Endodermal cell (in vitro differentiated cells): ENCODE data around the gene NME3. TPM values are rescaled to one million over a fixed set of nuclear protein-coding genes. Genes with fewer than 3 reads are reported as not detected.

Experiments
- DNase-seq: peaks from one replicate; pipeline ENCODE4 v3.0.0-alpha.2; 2017
- H3K27ac ChIP-seq: 2 replicates; pipeline ENCODE4 v1.5.1; 2013; ENCODE audit warnings: mild to moderate bottlenecking, low read depth, low read length, moderate library complexity
- H3K27me3 ChIP-seq: 2 replicates; pipeline ENCODE4 v1.6.1; 2013; ENCODE audit warnings: mild to moderate bottlenecking, low read length, moderate library complexity; ENCODE audit not compliant: insufficient read depth, control insufficient read depth, poor library complexity, severe bottlenecking
- H3K36me3 ChIP-seq: 2 replicates; pipeline ENCODE4 v1.7.0; 2013; ENCODE audit warnings: mild to moderate bottlenecking, low read length, moderate library complexity; ENCODE audit not compliant: control insufficient read depth, insufficient read depth
- H3K4me1 ChIP-seq: one replicate; pipeline ENCODE4 v1.7.0; 2013; ENCODE audit warnings: low read length; ENCODE audit not compliant: control insufficient read depth, insufficient read depth
- H3K4me3 ChIP-seq: 2 replicates; pipeline ENCODE4 v1.5.1; 2013; ENCODE audit warnings: mild to moderate bottlenecking, low read length, moderate library complexity
- H3K9ac ChIP-seq: 2 replicates; pipeline ENCODE4 v1.6.1; 2013; ENCODE audit warnings: mild to moderate bottlenecking, low read length, moderate library complexity; ENCODE audit not compliant: poor library complexity, severe bottlenecking; ENCODE audit errors: extremely low read depth
- H3K9me3 ChIP-seq: 2 replicates; pipeline ENCODE4 v1.6.1; 2013; ENCODE audit warnings: mild to moderate bottlenecking, low read length, moderate library complexity; ENCODE audit not compliant: control insufficient read depth
- H3K27ac Mint-ChIP-seq: 2 replicates; pipeline ENCODE4 v1.8.0; 2020; ENCODE audit warnings: mixed read lengths
- H3K27me3 Mint-ChIP-seq: 2 replicates; pipeline ENCODE4 v1.8.0; 2021; ENCODE audit warnings: mild to moderate bottlenecking, mixed read lengths; ENCODE audit not compliant: insufficient read depth
- H3K36me3 Mint-ChIP-seq: 2 replicates; pipeline ENCODE4 v1.8.0; 2020; ENCODE audit warnings: low read depth, mixed read lengths
- H3K4me1 Mint-ChIP-seq: 2 replicates; pipeline ENCODE4 v1.8.0; 2020; ENCODE audit warnings: mixed read lengths
- H3K4me3 Mint-ChIP-seq: 2 replicates; pipeline ENCODE4 v1.8.0; 2020; ENCODE audit warnings: mild to moderate bottlenecking, moderate library complexity, mixed read lengths
- H3K9me3 Mint-ChIP-seq: 2 replicates; pipeline ENCODE4 v1.8.0; 2020; ENCODE audit warnings: mild to moderate bottlenecking, mixed read lengths
- CTCF ChIP-seq: fragments of 200-600 bp; sonication (generic); conservative IDR thresholded peaks from 2 replicates; pipeline ENCODE4 v1.5.0; 2021; ENCODE audit warnings: antibody characterized with exemption, mild to moderate bottlenecking
- WGBS, 2 experiments: methylation state at CpG; one replicate each; pipeline versions ENCODE4 v1.1.5 to v1.1.7; 2013; ENCODE audit warnings: missing lambda C conversion rate in 2 of 2, mixed read lengths in 1 of 2; ENCODE audit not compliant: insufficient coverage in 1 of 2, insufficient read length in 1 of 2; 5-methylcytosine and 5-hydroxymethylcytosine counted together
- total RNA-seq, 2 donors: library from RNA; stranded (reverse); fragmentation: NEBNext Ultra II Directional in 1 of 2; extraction: Animal tissue kit (Norgen Biotek cat#: 25700) in 1 of 2; gene quantifications; 2 replicates in 1 of 2; 3 replicates in 1 of 2; pipeline ENCODE4 v1.2.1, GENCODE V29; 2021

NME3 gene
- total RNA-seq, 2 donors from 2014 or later: 70.3 to 73.6 TPM

- Histone ChIP-seq H3K27me3 (no peaks in the 10 kb centered on the region), H3K36me3 (peaks cover 23% of the 10 kb centered on the region), H3K4me1 (no peaks in the 10 kb centered on the region), H3K4me3 (no peak overlapping the region), H3K27ac (no peak overlapping the region), H3K9ac (no peak overlapping the region), H3K9me3 (no peaks in the 10 kb centered on the region)
- H3K36me3 Mint-ChIP-seq: peaks cover 13% of the 10 kb centered on the region
- no peak overlapping the region for H3K27ac Mint-ChIP-seq
- H3K9me3 Mint-ChIP-seq: no peaks in the 10 kb centered on the region
- H3K4me3 Mint-ChIP-seq: no peak overlapping the region
- H3K4me1 Mint-ChIP-seq: peaks cover 3% of the 10 kb centered on the region
- DNase-seq: no peak
- H3K27me3 Mint-ChIP-seq: no peaks in the 10 kb centered on the region
- WGBS, 2 experiments: 94% methylated on average over 35 to 40 of the region's 41 CpGs
- no peak for TF ChIP-seq CTCF
Observed at GRCh38 chr16:1768061-1768766, 3.1 kb downstream of the NME3 start.

GRCh38 chr16:1767116-1767994 is 4.0 kb downstream of the NME3 start:
- no peak for DNase-seq
- no peaks in the 10 kb centered on the region for H3K9me3 ChIP-seq
- Mint-ChIP-seq H3K27ac (no peak overlapping the region), H3K9me3 (no peaks in the 10 kb centered on the region), H3K36me3 (peaks cover 17% of the 10 kb centered on the region), H3K4me3 (no peak overlapping the region), H3K4me1 (peaks cover 3% of the 10 kb centered on the region), H3K27me3 (no peaks in the 10 kb centered on the region)
- WGBS, 2 experiments: 96 to 98% methylated on average over 34 to 42 of the region's 42 CpGs
- no peak overlapping the region for H3K27ac ChIP-seq
- H3K36me3 ChIP-seq: peaks cover 23% of the 10 kb centered on the region
- no peak overlapping the region for H3K9ac ChIP-seq
- H3K4me1 ChIP-seq: no peaks in the 10 kb centered on the region
- no peak for TF ChIP-seq CTCF
- H3K4me3 ChIP-seq: no peak overlapping the region
- H3K27me3 ChIP-seq: no peaks in the 10 kb centered on the region

- DNase-seq: no peak
Observed at GRCh38 chr16:1766701-1767100, 4.6 kb downstream of the NME3 start.

More at GRCh38 chr16:1766701-1767100, 4.6 kb downstream of the NME3 start:
- H3K9me3 ChIP-seq: no peaks in the 10 kb centered on the region
- no peak overlapping the region for H3K4me3 Mint-ChIP-seq
- no peak overlapping the region for H3K9ac ChIP-seq
- no peak overlapping the region for H3K27ac ChIP-seq
- no peaks in the 10 kb centered on the region for H3K27me3 Mint-ChIP-seq
- no peak overlapping the region for H3K27ac Mint-ChIP-seq
- peaks cover 16% of the 10 kb centered on the region for H3K36me3 Mint-ChIP-seq
- H3K27me3 ChIP-seq: no peaks in the 10 kb centered on the region
- WGBS, 2 experiments: 94 to 95% methylated on average over 10 to 18 of the region's 18 CpGs
- TF ChIP-seq CTCF: no peak
- peaks cover 23% of the 10 kb centered on the region for H3K36me3 ChIP-seq
- no peak overlapping the region for H3K4me3 ChIP-seq
- H3K4me1 ChIP-seq: no peaks in the 10 kb centered on the region
- H3K9me3 Mint-ChIP-seq: no peaks in the 10 kb centered on the region
- H3K4me1 Mint-ChIP-seq: no peaks in the 10 kb centered on the region
